HEK293T (cell line): ENCODE results near the gene MCM5.
A peak's percentile ranks its signal among the peaks of the same experiment; 100 is the strongest.

Experiments used
- CTCF ChIA-PET: fragments of 350-600 bp; formaldehyde crosslinking; extraction: SDS; loops from one replicate; lab custom pipeline; 2021; ENCODE audit warnings: antibody characterized with exemption, inconsistent platforms; lab: Yijun Ruan, JAX
- POLR2A ChIA-PET: fragments of 350-600 bp; formaldehyde crosslinking; extraction: SDS; loops from one replicate; lab custom pipeline; 2020; ENCODE audit warnings: antibody characterized with exemption, inconsistent platforms; lab: Yijun Ruan, JAX
- DNase-seq: peaks from one replicate; pipeline ENCODE4 v3.0.0; 2012; ENCODE audit warnings: mixed read lengths; ENCODE audit errors: extremely low spot score
- ARNT ChIP-seq: fragments of 450-650 bp; IDR thresholded peaks from 2 replicates; pipeline ENCODE4 v1.6.1; 2017; ENCODE audit warnings: mild to moderate bottlenecking
- BHLHE40 ChIP-seq: fragments of 450-650 bp; IDR thresholded peaks from 2 replicates; pipeline ENCODE4 v1.6.1; 2016; ENCODE audit warnings: mild to moderate bottlenecking, moderate library complexity, borderline replicate concordance
- CTBP1 ChIP-seq: fragments of 450-650 bp; IDR thresholded peaks from 2 replicates; pipeline ENCODE4 v1.6.1; 2016; ENCODE audit warnings: borderline replicate concordance
- ELF4 ChIP-seq: fragments of 450-650 bp; IDR thresholded peaks from 2 replicates; pipeline ENCODE4 v1.6.1; 2017; ENCODE audit warnings: antibody characterized with exemption
- FOXA1 ChIP-seq: fragments of 450-650 bp; IDR thresholded peaks from 2 replicates; pipeline ENCODE4 v1.6.1; 2016; ENCODE audit warnings: mild to moderate bottlenecking
- FOXK2 ChIP-seq: fragments of 450-650 bp; IDR thresholded peaks from 2 replicates; pipeline ENCODE4 v1.6.1; 2016; ENCODE audit warnings: mild to moderate bottlenecking
- FOXM1 ChIP-seq: fragments of 450-650 bp; IDR thresholded peaks from 2 replicates; pipeline ENCODE4 v1.6.1; 2017; ENCODE audit warnings: mild to moderate bottlenecking, borderline replicate concordance
- HDGF ChIP-seq: fragments of 450-650 bp; IDR thresholded peaks from 2 replicates; pipeline ENCODE4 v1.6.1; 2017; ENCODE audit warnings: antibody characterized with exemption, borderline replicate concordance
- L3MBTL2 ChIP-seq: fragments of 450-650 bp; conservative IDR thresholded peaks from 2 replicates; pipeline ENCODE4 v1.6.1; 2016; ENCODE audit warnings: mild to moderate bottlenecking
- LEF1 ChIP-seq: fragments of 450-650 bp; IDR thresholded peaks from 2 replicates; pipeline ENCODE4 v1.6.1; 2017; ENCODE audit warnings: mild to moderate bottlenecking, borderline replicate concordance
- NFRKB ChIP-seq: fragments of 450-650 bp; IDR thresholded peaks from 2 replicates; pipeline ENCODE4 v1.6.1; 2016; ENCODE audit warnings: mild to moderate bottlenecking, moderate library complexity
- SP1 ChIP-seq: fragments of 450-650 bp; IDR thresholded peaks from 2 replicates; pipeline ENCODE4 v1.6.1; 2017
- SUZ12 ChIP-seq: fragments of 450-650 bp; IDR thresholded peaks from 2 replicates; pipeline ENCODE4 v1.6.1; 2016; ENCODE audit warnings: mild to moderate bottlenecking
- TARDBP ChIP-seq: fragments of 450-650 bp; IDR thresholded peaks from 2 replicates; pipeline ENCODE4 v1.6.1; 2016
- ZNF384 ChIP-seq: fragments of 450-650 bp; IDR thresholded peaks from 2 replicates; pipeline ENCODE4 v1.6.1; 2016
- TF ChIP-seq, protein P1 (sequence below): fragments of 450-650 bp; IDR thresholded peaks from 2 replicates; pipeline ENCODE4 v1.6.1; 2016

The MCM5 gene

DNA sequence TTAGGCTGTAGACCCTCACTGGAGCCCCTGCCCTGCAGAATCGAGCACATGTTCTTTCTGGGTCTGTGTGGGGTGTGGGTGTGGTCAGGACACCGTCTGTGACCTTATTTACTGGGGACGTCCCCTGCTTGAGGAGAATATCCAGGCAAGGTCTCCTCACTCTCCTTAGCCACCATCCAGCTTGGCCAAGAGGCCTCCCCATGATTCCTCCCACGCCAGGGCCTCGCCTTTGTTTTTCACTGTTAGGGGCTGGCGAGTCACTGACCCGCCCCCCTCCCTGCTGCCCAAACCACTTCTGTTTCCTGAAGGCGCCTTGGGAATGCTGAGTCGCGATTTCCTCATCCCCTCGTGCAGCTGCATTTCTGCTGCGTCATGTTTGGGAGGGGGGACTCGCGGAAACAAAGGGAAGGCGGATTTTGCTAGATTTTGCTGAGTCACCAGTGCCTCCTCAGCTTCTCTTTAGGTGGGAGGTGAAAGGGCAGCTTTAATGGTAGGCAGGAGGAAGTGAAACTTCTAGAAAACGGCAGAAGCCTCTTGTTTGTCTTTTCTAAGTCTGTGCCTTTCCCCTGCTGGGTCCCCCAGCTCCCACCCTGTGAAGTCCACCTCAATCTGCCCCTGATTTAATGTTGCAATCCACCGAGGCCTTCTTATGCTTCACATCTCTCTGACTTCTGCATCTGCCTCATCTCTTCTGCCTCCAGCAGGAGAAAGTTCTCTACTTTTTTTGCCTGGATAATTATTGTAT lies 23.0 kb upstream of the MCM5 start:
- CTCF ChIA-PET, result no interaction called here
- TF ChIP-seq L3MBTL2 (peak; percentile 41; the same call in 1 of the 2 replicates), LEF1 (no peak), NFRKB (no peak), CTBP1 (0 out of 2 replicates have a peak, but pooled peaks have one; percentile 38), FOXM1 (no peak), SUZ12 (no peak), ZNF384 (no peak), ELF4 (no peak), BHLHE40 (no peak)
- TF ChIP-seq, protein P1, sequence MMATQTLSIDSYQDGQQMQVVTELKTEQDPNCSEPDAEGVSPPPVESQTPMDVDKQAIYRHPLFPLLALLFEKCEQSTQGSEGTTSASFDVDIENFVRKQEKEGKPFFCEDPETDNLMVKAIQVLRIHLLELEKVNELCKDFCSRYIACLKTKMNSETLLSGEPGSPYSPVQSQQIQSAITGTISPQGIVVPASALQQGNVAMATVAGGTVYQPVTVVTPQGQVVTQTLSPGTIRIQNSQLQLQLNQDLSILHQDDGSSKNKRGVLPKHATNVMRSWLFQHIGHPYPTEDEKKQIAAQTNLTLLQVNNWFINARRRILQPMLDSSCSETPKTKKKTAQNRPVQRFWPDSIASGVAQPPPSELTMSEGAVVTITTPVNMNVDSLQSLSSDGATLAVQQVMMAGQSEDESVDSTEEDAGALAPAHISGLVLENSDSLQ, result no peak
- POLR2A ChIA-PET, result interaction anchor here (0.7 kb wide), 1 partner anchor 146 kb away, joined by 3 read pairs; no protein-coding TSS in a partner anchor
- peak; percentile 78 for DNase-seq

DNA sequence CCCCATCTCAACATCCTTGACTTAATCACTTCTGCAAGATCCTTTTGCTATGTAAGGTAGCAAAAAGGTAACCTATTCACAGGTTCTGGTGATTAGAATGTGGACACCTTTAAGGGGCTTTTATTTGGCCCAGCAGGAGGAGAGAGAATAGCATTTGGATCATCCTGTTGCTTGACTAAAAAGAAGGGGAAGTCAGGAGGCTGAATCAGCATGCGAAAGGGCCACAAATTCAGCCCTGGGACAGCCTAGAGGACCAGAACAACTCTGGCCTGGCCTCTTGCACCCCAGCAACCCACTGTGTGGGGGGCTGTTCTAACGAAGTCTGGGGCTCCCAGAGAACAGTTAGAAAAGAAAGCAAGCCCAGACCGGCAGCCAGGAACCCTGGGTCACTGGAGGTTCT lies 22.2 kb upstream of the MCM5 start:
- DNase-seq, result no peak
- ChIA-PET POLR2A (no interaction called here), CTCF (no interaction called here)
- TF ChIP-seq, protein P1, result no peak
- TF ChIP-seq HDGF (no peak), CTBP1 (no peak), LEF1 (no peak), FOXM1 (no peak), SUZ12 (no peak), BHLHE40 (no peak), ARNT (no peak), ZNF384 (no peak), FOXA1 (no peak)

DNA sequence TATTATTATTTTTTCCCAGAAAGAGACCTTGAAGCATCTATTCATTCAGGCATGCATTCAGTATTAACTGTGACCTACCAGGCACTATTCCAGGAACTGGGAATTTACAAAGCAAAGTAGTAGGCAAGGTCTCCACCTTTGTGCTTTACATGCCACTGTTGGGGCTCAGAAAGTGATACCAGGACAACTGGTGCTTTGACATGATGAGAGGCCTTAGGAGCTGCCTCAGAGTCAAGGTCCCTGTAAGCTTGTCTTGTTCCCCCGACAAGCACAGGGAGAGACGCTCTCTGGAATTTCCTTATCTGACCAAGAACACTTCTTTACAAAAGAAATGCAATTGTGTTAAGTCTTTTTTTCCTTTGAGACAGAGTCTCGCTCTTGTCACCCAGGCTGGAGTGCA lies 21.3 kb upstream of the MCM5 start:
- CTCF ChIA-PET, result no interaction called here
- no peak for DNase-seq
- POLR2A ChIA-PET, result no interaction called here
- TF ChIP-seq CTBP1 (no peak), LEF1 (no peak), HDGF (no peak), ARNT (no peak), L3MBTL2 (no peak), ZNF384 (no peak), FOXK2 (no peak), FOXA1 (no peak), FOXM1 (no peak), SUZ12 (no peak), NFRKB (no peak), BHLHE40 (no peak), TARDBP (no peak)
- TF ChIP-seq, protein P1, result no peak

DNA sequence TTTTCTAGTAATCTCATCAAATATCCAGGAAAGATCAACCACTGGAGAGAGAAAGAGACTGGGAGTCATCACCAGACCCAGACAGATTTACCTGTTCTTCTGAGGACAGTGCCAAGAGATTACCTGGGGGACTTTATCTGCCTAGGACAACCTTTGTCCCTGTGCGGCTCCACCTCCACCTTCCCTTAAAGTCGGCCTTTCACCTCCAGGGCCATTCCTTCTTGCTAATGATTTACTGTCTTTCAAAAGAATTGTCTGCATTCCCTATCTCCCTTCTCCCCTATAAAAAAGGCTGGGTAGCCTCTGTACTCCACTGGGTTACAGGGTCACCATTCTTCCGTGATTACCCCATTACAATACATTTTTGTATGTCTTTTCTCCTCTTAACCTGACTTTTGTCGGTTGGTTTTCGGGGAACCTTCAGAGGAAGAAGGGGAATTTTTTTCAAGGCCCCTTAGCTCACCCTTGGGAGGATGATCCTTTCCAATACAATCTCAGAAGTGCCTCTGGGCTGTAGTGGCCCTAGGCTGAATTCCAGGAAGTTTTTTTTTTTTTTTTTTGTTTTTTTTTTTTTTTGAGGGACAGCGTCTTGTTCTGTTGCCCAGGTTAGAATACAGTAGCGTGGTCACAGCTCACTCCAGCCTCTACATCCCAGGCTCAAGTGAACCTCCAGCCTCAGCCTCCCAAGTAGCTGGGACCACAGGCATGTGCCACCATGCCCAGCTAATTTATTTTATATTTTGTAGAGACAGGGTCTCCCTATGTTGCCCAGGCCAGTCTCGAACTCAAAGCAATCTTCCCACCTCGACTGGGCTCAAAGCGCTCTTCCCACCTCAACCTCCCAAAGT lies 20.6 kb upstream of the MCM5 start:
- POLR2A ChIA-PET, result interaction anchor here (0.9 kb wide), 1 partner anchor 80 kb away, joined by 4 read pairs; the partner anchor contains the start of gene TOM1
- no peak for TF ChIP-seq FOXM1
- TF ChIP-seq BHLHE40, result no peak
- no peak; the same call in 1 of the 2 replicates for TF ChIP-seq ZNF384
- TF ChIP-seq ELF4, result no peak
- TF ChIP-seq ARNT, result no peak
- no peak for TF ChIP-seq FOXK2
- TF ChIP-seq LEF1, result no peak
- no peak for TF ChIP-seq FOXA1
- TF ChIP-seq TARDBP, result no peak
- no peak for TF ChIP-seq CTBP1
- no peak for TF ChIP-seq SUZ12
- no peak for TF ChIP-seq NFRKB
- no peak for TF ChIP-seq SP1
- no peak for TF ChIP-seq HDGF
- TF ChIP-seq, protein P1, result no peak
- no peak for TF ChIP-seq L3MBTL2
- DNase-seq, result no peak
- CTCF ChIA-PET, result interaction anchor here (0.6 kb wide), 1 partner anchor 242 kb away, joined by 3 read pairs; no protein-coding TSS in a partner anchor

DNA sequence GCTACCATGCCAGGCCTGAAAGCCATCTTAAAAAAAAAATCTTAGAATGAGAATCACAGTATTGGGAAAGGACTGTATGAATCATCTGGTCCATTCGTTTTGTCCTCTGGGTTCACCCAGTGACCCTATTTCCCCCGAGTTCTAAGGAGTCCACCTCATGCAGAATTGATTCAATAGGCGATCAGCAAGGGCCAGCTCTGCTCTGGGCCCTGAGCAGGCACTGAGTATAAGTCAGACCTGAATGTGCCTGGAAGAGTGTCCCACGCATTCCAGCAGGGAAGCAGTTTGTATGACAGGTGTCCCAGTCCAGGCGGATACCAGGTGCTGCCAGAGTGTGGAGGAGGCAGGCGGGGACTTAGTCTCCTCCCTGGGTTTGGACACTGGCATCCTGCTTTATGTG lies 19.9 kb upstream of the MCM5 start:
- POLR2A ChIA-PET, result interaction anchor here (0.5 to 0.9 kb wide), 4 partner anchors 19 to 157 kb away, joined by 3 to 4 read pairs (median 4); partner anchors contain the start of genes MCM5 and TOM1
- CTCF ChIA-PET, result no interaction called here
- DNase-seq, result no peak
- no peak for TF ChIP-seq SP1
- TF ChIP-seq ARNT, result no peak
- no peak for TF ChIP-seq FOXM1
- TF ChIP-seq, protein P1, result no peak
- no peak for TF ChIP-seq FOXK2
- no peak for TF ChIP-seq FOXA1
- no peak for TF ChIP-seq SUZ12
- TF ChIP-seq BHLHE40, result no peak
- no peak for TF ChIP-seq HDGF
- no peak for TF ChIP-seq L3MBTL2
